Activated B cell treated with CpG ODN at 0.5 μM for 24 hours (primary cell): Measurements from ENCODE around the gene TNIP3. TPM values are rescaled to one million over a fixed set of nuclear protein-coding genes. Genes with fewer than 3 reads are reported as not detected.

Experiments used
- ATAC-seq: fragments of 200-7000 bp; cut with Tn5 transposase; one replicate; pipeline ENCODE4 v1.10.0; 2021; ENCODE audit warnings: low read depth, mild to moderate bottlenecking, moderate library complexity
- CTCF ChIA-PET: fragments of 350-600 bp; sonication (Branson Sonifier 250); formaldehyde crosslinking; loops from one replicate; lab custom pipeline; 2021; ENCODE audit warnings: antibody characterized with exemption; lab: Charles Lee
- POLR2A ChIA-PET: fragments of 350-600 bp; sonication (Branson Sonifier 250); formaldehyde crosslinking; loops from one replicate; lab custom pipeline; 2021; ENCODE audit warnings: antibody characterized with exemption; lab: Charles Lee
- DNase-seq: peaks from one replicate; pipeline ENCODE4 v3.0.0; 2022
- H3K27ac Mint-ChIP-seq: one replicate; pipeline ENCODE4 v1.8.0; 2020; ENCODE audit warnings: mixed read lengths
- H3K27me3 Mint-ChIP-seq: one replicate; pipeline ENCODE4 v1.8.0; 2021; ENCODE audit warnings: mixed read lengths
- H3K36me3 Mint-ChIP-seq: one replicate; pipeline ENCODE4 v1.8.0; 2021; ENCODE audit warnings: low read depth, mixed read lengths
- H3K4me1 Mint-ChIP-seq: one replicate; pipeline ENCODE4 v1.8.0; 2021; ENCODE audit warnings: mixed read lengths
- H3K4me3 Mint-ChIP-seq: one replicate; pipeline ENCODE4 v1.8.0; 2020; ENCODE audit warnings: mild to moderate bottlenecking, mixed read lengths
- H3K9me3 Mint-ChIP-seq: one replicate; pipeline ENCODE4 v1.8.0; 2020; ENCODE audit warnings: mixed read lengths
- intact Hi-C: fragments of 100-400 bp; cut with micrococcal nuclease; formaldehyde crosslinking; loops from one replicate; pipeline ENCODE4 v1.15.1; 2024
- total RNA-seq: library from RNA; stranded (reverse); gene quantifications from 2 replicates; pipeline ENCODE4 v1.2.3, GENCODE V29; 2022
- TF ChIP-seq, protein P1 (sequence below): fragments of 200-600 bp; IDR thresholded peaks from one replicate; pipeline ENCODE4 v1.8.0; 2022; ENCODE audit warnings: antibody characterized with exemption, mild to moderate bottlenecking

The TNIP3 gene
- total RNA-seq, 1 donor from 2014 or later = not detected

DNA sequence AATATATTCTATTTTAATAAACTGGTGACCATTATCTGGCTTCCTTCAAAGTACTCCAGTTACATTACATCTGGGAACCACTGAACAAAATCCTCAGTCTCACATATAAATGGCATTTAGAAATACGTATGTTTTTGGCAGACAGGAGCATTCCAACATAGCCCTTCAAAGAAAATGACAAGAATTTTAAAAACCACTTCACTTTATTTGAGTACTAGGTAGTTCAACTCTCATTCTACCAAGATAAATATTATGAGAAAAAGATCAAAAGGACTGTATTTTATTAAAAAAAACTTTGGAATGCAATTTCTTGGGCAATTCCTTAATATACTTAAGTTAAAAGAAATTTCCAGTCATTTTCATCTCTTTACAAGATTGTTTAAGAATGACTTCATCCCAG is 17.6 kb downstream of the TNIP3 start:
- no peaks in the 10 kb centered on the region for H3K9me3 Mint-ChIP-seq
- POLR2A ChIA-PET = no interaction called here
- intact Hi-C loops = no loop called here

DNA sequence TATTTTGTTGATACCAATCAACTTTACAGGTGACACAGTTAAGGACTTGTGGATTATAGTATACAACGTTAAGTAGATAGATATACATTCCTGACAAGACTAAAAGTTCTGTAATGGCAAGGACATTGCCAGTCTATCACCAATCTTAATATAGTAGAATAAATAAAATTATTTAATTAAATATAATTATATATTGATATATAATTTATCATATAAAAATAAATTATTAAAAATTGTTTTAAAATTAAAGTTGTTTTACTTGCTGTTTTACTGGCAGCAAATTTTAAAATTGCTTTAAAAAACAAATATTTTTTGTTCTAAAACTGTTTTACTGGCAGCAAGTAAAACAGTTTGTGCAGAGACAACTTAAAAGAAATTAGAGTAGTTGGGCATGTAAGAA is 18.7 kb downstream of the TNIP3 start:
- DNase-seq = no peak
- Mint-ChIP-seq H3K27ac (no peak overlapping the region), H3K4me3 (no peak overlapping the region), H3K9me3 (no peaks in the 10 kb centered on the region), H3K36me3 (no peaks in the 10 kb centered on the region), H3K4me1 (no peaks in the 10 kb centered on the region), H3K27me3 (peaks cover 3% of the 10 kb centered on the region)
- intact Hi-C loops = no loop called here
- ChIA-PET POLR2A (no interaction called here), CTCF (no interaction called here)
- no peak for ATAC-seq
- TF ChIP-seq, protein P1, sequence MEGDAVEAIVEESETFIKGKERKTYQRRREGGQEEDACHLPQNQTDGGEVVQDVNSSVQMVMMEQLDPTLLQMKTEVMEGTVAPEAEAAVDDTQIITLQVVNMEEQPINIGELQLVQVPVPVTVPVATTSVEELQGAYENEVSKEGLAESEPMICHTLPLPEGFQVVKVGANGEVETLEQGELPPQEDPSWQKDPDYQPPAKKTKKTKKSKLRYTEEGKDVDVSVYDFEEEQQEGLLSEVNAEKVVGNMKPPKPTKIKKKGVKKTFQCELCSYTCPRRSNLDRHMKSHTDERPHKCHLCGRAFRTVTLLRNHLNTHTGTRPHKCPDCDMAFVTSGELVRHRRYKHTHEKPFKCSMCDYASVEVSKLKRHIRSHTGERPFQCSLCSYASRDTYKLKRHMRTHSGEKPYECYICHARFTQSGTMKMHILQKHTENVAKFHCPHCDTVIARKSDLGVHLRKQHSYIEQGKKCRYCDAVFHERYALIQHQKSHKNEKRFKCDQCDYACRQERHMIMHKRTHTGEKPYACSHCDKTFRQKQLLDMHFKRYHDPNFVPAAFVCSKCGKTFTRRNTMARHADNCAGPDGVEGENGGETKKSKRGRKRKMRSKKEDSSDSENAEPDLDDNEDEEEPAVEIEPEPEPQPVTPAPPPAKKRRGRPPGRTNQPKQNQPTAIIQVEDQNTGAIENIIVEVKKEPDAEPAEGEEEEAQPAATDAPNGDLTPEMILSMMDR = no peak

More for the DNA sequence above, 17.6 kb downstream of the TNIP3 start:
- no peak overlapping the region for H3K4me3 Mint-ChIP-seq
- CTCF ChIA-PET = no interaction called here
- ATAC-seq = no peak
- DNase-seq = no peak
- H3K27me3 Mint-ChIP-seq = peaks cover 3% of the 10 kb centered on the region
- no peak overlapping the region for H3K27ac Mint-ChIP-seq
- H3K4me1 Mint-ChIP-seq = no peaks in the 10 kb centered on the region
- TF ChIP-seq, protein P1 = no peak
- H3K36me3 Mint-ChIP-seq = no peaks in the 10 kb centered on the region

DNA sequence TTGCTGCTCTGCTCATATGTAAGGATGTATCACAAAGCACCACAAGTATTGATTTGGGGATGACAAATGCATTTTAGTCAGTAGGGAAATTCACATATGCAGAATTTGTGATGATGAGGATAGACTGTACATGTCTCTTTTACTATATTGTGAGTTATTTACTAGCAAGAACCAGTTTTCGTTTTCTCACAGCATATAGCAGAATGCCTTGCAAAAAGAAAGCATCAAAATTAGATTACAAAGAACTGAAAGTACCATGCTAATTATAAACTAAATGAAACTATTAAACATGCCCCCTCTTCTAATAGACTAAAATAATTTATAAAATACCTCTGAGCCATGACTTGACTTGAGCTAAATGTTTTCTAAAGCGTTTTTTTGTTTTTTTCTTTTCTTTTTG is 20.1 kb downstream of the TNIP3 start:
- DNase-seq (no peak), ATAC-seq (no peak)
- no peak overlapping the region for H3K4me3 Mint-ChIP-seq
- intact Hi-C loops = no loop called here
- POLR2A ChIA-PET = no interaction called here
- no peaks in the 10 kb centered on the region for H3K9me3 Mint-ChIP-seq
- CTCF ChIA-PET = no interaction called here
- no peak overlapping the region for H3K27ac Mint-ChIP-seq
- TF ChIP-seq, protein P1 = no peak
- H3K27me3 Mint-ChIP-seq = peaks cover 3% of the 10 kb centered on the region
- no peaks in the 10 kb centered on the region for H3K36me3 Mint-ChIP-seq
- no peaks in the 10 kb centered on the region for H3K4me1 Mint-ChIP-seq

DNA sequence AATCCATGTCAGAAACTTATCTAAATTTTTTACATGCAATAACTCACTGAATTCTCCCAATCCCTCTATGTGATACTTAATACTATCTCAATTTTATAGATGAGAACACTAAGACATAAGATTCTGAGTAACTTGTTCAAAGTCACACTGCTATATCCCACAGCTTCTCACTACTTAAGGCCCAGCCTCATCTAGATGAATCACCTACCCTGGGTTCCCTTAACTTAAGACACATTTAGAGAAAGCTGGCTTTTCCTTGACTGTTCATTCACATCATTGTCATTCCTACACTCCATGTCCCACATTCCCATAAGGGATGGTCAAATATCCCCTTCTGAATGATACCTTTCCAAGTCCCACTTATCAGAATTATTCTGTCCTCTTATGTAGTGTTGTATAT is 21.0 kb downstream of the TNIP3 start:
- Mint-ChIP-seq H3K4me1 (no peaks in the 10 kb centered on the region), H3K27me3 (peaks cover 3% of the 10 kb centered on the region), H3K9me3 (no peaks in the 10 kb centered on the region), H3K4me3 (no peak overlapping the region), H3K27ac (no peak overlapping the region), H3K36me3 (no peaks in the 10 kb centered on the region)
- intact Hi-C loops = no loop called here
- CTCF ChIA-PET = no interaction called here
- POLR2A ChIA-PET = no interaction called here
- ATAC-seq = no peak
- no peak for DNase-seq
- TF ChIP-seq, protein P1 = no peak

DNA sequence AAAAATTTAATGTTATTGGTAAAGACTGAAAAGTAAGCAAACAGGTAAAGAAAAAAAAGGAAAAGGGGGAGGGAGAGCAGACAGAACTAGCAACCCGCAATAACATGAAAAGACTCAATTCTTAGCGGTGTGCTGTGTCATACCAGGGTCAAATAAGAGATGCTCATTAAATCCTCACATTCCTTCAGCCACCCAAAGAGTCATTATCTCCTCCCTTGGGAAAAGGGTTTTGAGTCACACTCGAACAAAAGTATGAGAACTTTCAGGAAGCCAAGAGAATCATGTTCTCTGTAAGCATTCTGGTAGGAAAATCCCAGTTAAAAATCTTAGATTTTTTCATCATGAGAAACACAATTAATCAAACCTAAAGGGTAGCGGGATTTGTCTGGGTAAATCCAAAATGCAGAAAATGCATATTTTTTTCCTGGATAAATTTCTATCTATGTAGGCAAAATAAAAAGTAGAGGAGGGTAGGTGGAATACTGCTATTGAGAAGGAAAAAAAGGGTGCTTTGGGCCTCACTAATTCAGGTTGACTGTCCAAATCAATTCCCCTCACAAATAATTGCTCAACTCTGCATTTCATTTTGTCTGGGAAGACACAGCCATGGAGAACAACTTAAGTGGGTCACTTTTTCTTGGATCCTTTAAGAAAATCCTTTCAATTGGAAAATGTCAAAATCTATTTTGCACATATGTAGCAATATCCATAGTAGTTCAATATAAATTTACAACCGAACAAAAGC is 23.2 kb downstream of the TNIP3 start:
- Mint-ChIP-seq H3K27ac (no peak overlapping the region), H3K27me3 (no peaks in the 10 kb centered on the region), H3K4me1 (no peaks in the 10 kb centered on the region), H3K36me3 (no peaks in the 10 kb centered on the region), H3K9me3 (no peaks in the 10 kb centered on the region), H3K4me3 (no peak overlapping the region)
- intact Hi-C loops = no loop called here
- DNase-seq = no peak
- no peak for ATAC-seq
- TF ChIP-seq, protein P1 = no peak
- CTCF ChIA-PET = no interaction called here
- POLR2A ChIA-PET = no interaction called here
